ENCODE results near the gene MAP3K2. TPM values are rescaled to one million over a fixed set of nuclear protein-coding genes. Genes with fewer than 3 reads are reported as not detected.

The MAP3K2 gene
- total and polyA plus RNA-seq, 10 of the 15 experiments (the other 5 are each of a cell fraction or from before 2014, with no cell fraction given), result 2.7 to 39.6 (median 16.1) TPM

Small RNAs within 50 kb of the gene (microRNA-seq; reads per million reads assigned to microRNA genes)
- not detected for gene MIR4783

Small RNAs within 50 kb of the gene (small RNA-seq; reads per million reads assigned to genes)
- not detected for gene MIR4783
- not detected for gene RNU6-1147P

Other genes with a start within 250 kb of the MAP3K2 start
- gene CYP27C1, start 167.7 kb downstream of the MAP3K2 start, total RNA-seq (2014; rRNA removed), result not detected in 2 replicates
- not detected in 2 replicates for gene CYP27C1, start 167.7 kb downstream of the MAP3K2 start, total RNA-seq (2014; rRNA removed; fragmentation: Illumina TruSeq; extraction: Trizol)
- not detected in 2 replicates for gene CYP27C1, start 167.7 kb downstream of the MAP3K2 start, total RNA-seq (2021)
- gene CYP27C1, start 167.7 kb downstream of the MAP3K2 start, polyA plus RNA-seq (2011; rRNA removed), result not detected in 2 replicates
- not detected in 2 replicates for gene CYP27C1, start 167.7 kb downstream of the MAP3K2 start, polyA plus RNA-seq (2014; fragmentation: Illumina TruSeq; extraction: Trizol)
- not detected for gene CYP27C1, start 167.7 kb downstream of the MAP3K2 start, polyA plus RNA-seq (2014; fragmentation: Nextera tagmentation; extraction: Ambion mirVana)
- not detected in 2 replicates for gene CYP27C1, start 167.7 kb downstream of the MAP3K2 start, polyA plus RNA-seq (2014; rRNA removed)
- gene CYP27C1, start 167.7 kb downstream of the MAP3K2 start, polyA plus RNA-seq (2016; fragmentation: Nextera tagmentation; extraction: Ambion mirVana), result not detected
- gene ERCC3, start 93.8 kb downstream of the MAP3K2 start, total RNA-seq (2014; rRNA removed), result 27.4 and 28.6 TPM in 2 replicates
- 41.2 and 41.9 TPM in 2 replicates for gene ERCC3, start 93.8 kb downstream of the MAP3K2 start, total RNA-seq (2014; rRNA removed; fragmentation: Illumina TruSeq; extraction: Trizol)
- 40.4 TPM in 2 replicates for gene ERCC3, start 93.8 kb downstream of the MAP3K2 start, total RNA-seq (2021)
- gene ERCC3, start 93.8 kb downstream of the MAP3K2 start, polyA plus RNA-seq (2011; rRNA removed), result 60.8 and 64.8 TPM in 2 replicates
- gene ERCC3, start 93.8 kb downstream of the MAP3K2 start, polyA plus RNA-seq (2014; fragmentation: Illumina TruSeq; extraction: Trizol), result 53.9 and 61.6 TPM in 2 replicates
- 10 to 100 TPM; 17.1 to 23.9 TPM for gene ERCC3, start 93.8 kb downstream of the MAP3K2 start, polyA plus RNA-seq (2014; fragmentation: Nextera tagmentation; extraction: Ambion mirVana)
- 43.5 and 43.6 TPM in 2 replicates for gene ERCC3, start 93.8 kb downstream of the MAP3K2 start, polyA plus RNA-seq (2014; rRNA removed)
- gene ERCC3, start 93.8 kb downstream of the MAP3K2 start, polyA plus RNA-seq (2016; fragmentation: Nextera tagmentation; extraction: Ambion mirVana), result 10 to 100 TPM; 52.5 to 54.8 TPM
- gene PROC, start 30.5 kb upstream of the MAP3K2 start, total RNA-seq (2014; rRNA removed), result not detected in 2 replicates
- gene PROC, start 30.5 kb upstream of the MAP3K2 start, total RNA-seq (2014; rRNA removed; fragmentation: Illumina TruSeq; extraction: Trizol), result not detected in 2 replicates
- gene PROC, start 30.5 kb upstream of the MAP3K2 start, total RNA-seq (2021), result not detected in 2 replicates
- gene PROC, start 30.5 kb upstream of the MAP3K2 start, polyA plus RNA-seq (2011; rRNA removed), result not detected in 2 replicates
- gene PROC, start 30.5 kb upstream of the MAP3K2 start, polyA plus RNA-seq (2014; fragmentation: Illumina TruSeq; extraction: Trizol), result not detected in 2 replicates
- not detected for gene PROC, start 30.5 kb upstream of the MAP3K2 start, polyA plus RNA-seq (2014; fragmentation: Nextera tagmentation; extraction: Ambion mirVana)
- not detected in 2 replicates for gene PROC, start 30.5 kb upstream of the MAP3K2 start, polyA plus RNA-seq (2014; rRNA removed)
- not detected for gene PROC, start 30.5 kb upstream of the MAP3K2 start, polyA plus RNA-seq (2016; fragmentation: Nextera tagmentation; extraction: Ambion mirVana)
- gene IWS1, start 138.5 kb upstream of the MAP3K2 start, total RNA-seq (2014; rRNA removed), result 41.0 and 47.9 TPM in 2 replicates
- 66.4 and 68.9 TPM in 2 replicates for gene IWS1, start 138.5 kb upstream of the MAP3K2 start, total RNA-seq (2014; rRNA removed; fragmentation: Illumina TruSeq; extraction: Trizol)
- 43.8 and 45.9 TPM in 2 replicates for gene IWS1, start 138.5 kb upstream of the MAP3K2 start, total RNA-seq (2021)
- gene IWS1, start 138.5 kb upstream of the MAP3K2 start, polyA plus RNA-seq (2011; rRNA removed), result 48.6 and 68.4 TPM in 2 replicates
- gene IWS1, start 138.5 kb upstream of the MAP3K2 start, polyA plus RNA-seq (2014; fragmentation: Illumina TruSeq; extraction: Trizol), result 62.8 and 80.0 TPM in 2 replicates
- gene IWS1, start 138.5 kb upstream of the MAP3K2 start, polyA plus RNA-seq (2014; fragmentation: Nextera tagmentation; extraction: Ambion mirVana), result 10 to 100 TPM; 21.9 to 34.2 TPM
- gene IWS1, start 138.5 kb upstream of the MAP3K2 start, polyA plus RNA-seq (2014; rRNA removed), result 36.7 and 37.9 TPM in 2 replicates
- 10 to 100 TPM; 45.6 to 53.7 TPM for gene IWS1, start 138.5 kb upstream of the MAP3K2 start, polyA plus RNA-seq (2016; fragmentation: Nextera tagmentation; extraction: Ambion mirVana)
- gene MYO7B, start 147.7 kb upstream of the MAP3K2 start, total RNA-seq (2014; rRNA removed), result 1.6 and 2.9 TPM in 2 replicates
- 1.6 and 2.2 TPM in 2 replicates for gene MYO7B, start 147.7 kb upstream of the MAP3K2 start, total RNA-seq (2014; rRNA removed; fragmentation: Illumina TruSeq; extraction: Trizol)
- gene MYO7B, start 147.7 kb upstream of the MAP3K2 start, total RNA-seq (2021), result 2.2 and 4.8 TPM in 2 replicates
- 0.09 and 0.23 TPM in 2 replicates for gene MYO7B, start 147.7 kb upstream of the MAP3K2 start, polyA plus RNA-seq (2011; rRNA removed)
- 0.51 and 1.4 TPM in 2 replicates for gene MYO7B, start 147.7 kb upstream of the MAP3K2 start, polyA plus RNA-seq (2014; fragmentation: Illumina TruSeq; extraction: Trizol)
- under 1 TPM; 0.08 to 0.18 TPM for gene MYO7B, start 147.7 kb upstream of the MAP3K2 start, polyA plus RNA-seq (2014; fragmentation: Nextera tagmentation; extraction: Ambion mirVana)
- gene MYO7B, start 147.7 kb upstream of the MAP3K2 start, polyA plus RNA-seq (2014; rRNA removed), result 1.9 and 2.3 TPM in 2 replicates
- under 1 TPM; 0.67 to 0.92 TPM for gene MYO7B, start 147.7 kb upstream of the MAP3K2 start, polyA plus RNA-seq (2016; fragmentation: Nextera tagmentation; extraction: Ambion mirVana)